ENCODE data around the gene SEC61A2.

SEC61A2 gene

GRCh38 chr10:12208460-12208859 is 79.0 kb downstream of the SEC61A2 start:
- no peak overlapping the region for H3K4me3 ChIP-seq (ENCODE audit: low read length)
- H3K27me3 ChIP-seq (ENCODE audit: control insufficient read depth, insufficient read depth, low read length), result no peaks in the 10 kb centered on the region
- H3K9ac ChIP-seq (ENCODE audit: low read length), result no peak overlapping the region
- no peak overlapping the region for H3K27ac ChIP-seq (ENCODE audit: low read depth, low read length)
- peaks cover 15% of the 10 kb centered on the region for H3K36me3 ChIP-seq (ENCODE audit: control insufficient read depth, insufficient read depth, low read length)
- no peaks in the 10 kb centered on the region for H3K4me1 ChIP-seq (ENCODE audit: control insufficient read depth, insufficient read depth, low read length)

- peaks cover 16% of the 10 kb centered on the region for H3K4me1 ChIP-seq (ENCODE audit: control insufficient read depth, insufficient read depth, low read length)
- H3K36me3 ChIP-seq (ENCODE audit: control insufficient read depth, insufficient read depth, low read length), result peaks cover 15% of the 10 kb centered on the region
- H3K27me3 ChIP-seq (ENCODE audit: control insufficient read depth, insufficient read depth, low read length), result no peaks in the 10 kb centered on the region
- no peak overlapping the region for H3K9ac ChIP-seq (ENCODE audit: low read length)
- H3K27ac ChIP-seq (ENCODE audit: low read depth, low read length), result no peak overlapping the region
- no peak overlapping the region for H3K4me3 ChIP-seq (ENCODE audit: low read length)
Observed at GRCh38 chr10:12212454-12212853, 83.0 kb downstream of the SEC61A2 start.

GRCh38 chr10:12213621-12214020 is 84.1 kb downstream of the SEC61A2 start:
- Histone ChIP-seq H3K36me3 (ENCODE audit: control insufficient read depth, insufficient read depth, low read length) (peaks cover 10% of the 10 kb centered on the region), H3K4me1 (ENCODE audit: control insufficient read depth, insufficient read depth, low read length) (peaks cover 16% of the 10 kb centered on the region), H3K27ac (ENCODE audit: low read depth, low read length) (no peak overlapping the region), H3K27me3 (ENCODE audit: control insufficient read depth, insufficient read depth, low read length) (no peaks in the 10 kb centered on the region), H3K4me3 (ENCODE audit: low read length) (no peak overlapping the region), H3K9ac (ENCODE audit: low read length) (no peak overlapping the region)

- Histone ChIP-seq H3K4me1 (ENCODE audit: control insufficient read depth, insufficient read depth, low read length) (peaks cover 16% of the 10 kb centered on the region), H3K36me3 (ENCODE audit: control insufficient read depth, insufficient read depth, low read length) (peaks cover 7% of the 10 kb centered on the region), H3K27ac (ENCODE audit: low read depth, low read length) (peak overlapping the region; percentile 63), H3K4me3 (ENCODE audit: low read length) (no peak overlapping the region), H3K9ac (ENCODE audit: low read length) (peak overlapping the region; percentile 28), H3K27me3 (ENCODE audit: control insufficient read depth, insufficient read depth, low read length) (no peaks in the 10 kb centered on the region)
Observed at GRCh38 chr10:12214093-12214492, 84.6 kb downstream of the SEC61A2 start.

DNA sequence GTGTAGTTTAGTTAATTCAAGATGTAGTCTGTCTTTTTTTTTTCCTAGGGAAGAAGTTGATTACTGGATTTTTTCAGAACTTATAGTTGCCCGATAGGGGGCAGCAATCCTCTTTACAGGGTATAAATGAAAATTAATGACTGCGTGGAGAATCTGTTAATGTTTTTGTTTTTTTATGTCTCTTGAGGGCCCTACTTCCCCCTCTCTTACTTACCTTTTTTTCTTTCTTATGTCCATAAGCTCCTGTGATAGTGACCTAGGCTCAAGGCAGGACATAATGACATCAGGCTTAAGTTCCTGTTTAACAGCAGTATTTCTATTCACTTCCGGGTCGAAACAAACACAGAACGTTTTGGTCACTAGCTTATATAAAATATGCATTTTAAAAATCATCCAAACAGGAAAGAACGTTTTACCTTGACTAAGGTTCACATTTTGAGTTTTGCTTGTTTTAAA is 85.3 kb downstream of the SEC61A2 start:
- Histone ChIP-seq H3K27ac (ENCODE audit: low read depth, low read length) (peak overlapping the region; percentile 63), H3K36me3 (ENCODE audit: control insufficient read depth, insufficient read depth, low read length) (peaks cover 5% of the 10 kb centered on the region), H3K9ac (ENCODE audit: low read length) (no peak overlapping the region), H3K4me1 (ENCODE audit: control insufficient read depth, insufficient read depth, low read length) (peaks cover 16% of the 10 kb centered on the region), H3K27me3 (ENCODE audit: control insufficient read depth, insufficient read depth, low read length) (no peaks in the 10 kb centered on the region), H3K4me3 (ENCODE audit: low read length) (peak overlapping the region; percentile 20)

All from rectal smooth muscle tissue (tissue), 1 donor.